Right lobe of liver (tissue), 4 donors: ENCODE data around the gene BTAF1.

ENCODE experiments used
- CTCF ChIP-seq, 4 donors: fragments of 200-600 bp in 3 of 4; fragments of 450-650 bp in 1 of 4; IDR thresholded peaks; one replicate each; pipeline versions ENCODE4 v1.5.1 to v1.8.0; 2016 to 2022; ENCODE audit warnings: antibody characterized with exemption in 4 of 4, mild to moderate bottlenecking in 2 of 4
- POLR2A ChIP-seq: fragments of 450-650 bp; IDR thresholded peaks from one replicate; pipeline ENCODE4 v1.6.1; 2017; ENCODE audit warnings: antibody characterized with exemption, mild to moderate bottlenecking
- donor health status: DM: no; HTN: no; CAD: no.
- donor health status: DM: no; HTN: no; CAD: no.
- donor health status: DM: no; HTN: yes; CAD: no.

GRCh38 chr10:91932737-91933136 lies 9.2 kb downstream of the BTAF1 start:
- no peak for TF ChIP-seq CTCF (IDR thresholded peaks at IDR 0.05)
- no peak for TF ChIP-seq POLR2A
